PC-9 (cell line): ENCODE results near the gene CPTP. TPM values are rescaled to one million over a fixed set of nuclear protein-coding genes. Genes with fewer than 3 reads are reported as not detected.
A peak's percentile ranks its signal among the peaks of the same experiment; 100 is the strongest.

ENCODE experiments used
- BruUV-seq: library from RNA; stranded (reverse); fragments of 400-500 nt; replicated peaks from 2 replicates; lab custom pipeline; 2021; lab: Mats Ljungman, UMichigan
- CTCF ChIA-PET: fragments of 300-600 bp; sonication (Branson Sonifier 250); formaldehyde crosslinking; loops from one replicate; lab custom pipeline; 2022; ENCODE audit warnings: antibody characterized with exemption; lab: Charles Lee
- POLR2A ChIA-PET: fragments of 300-600 bp; sonication (Branson Sonifier 250); formaldehyde crosslinking; loops from one replicate; lab custom pipeline; 2022; ENCODE audit warnings: antibody characterized with exemption; ENCODE audit not compliant: unreplicated experiment; lab: Charles Lee
- DNase-seq, 2 experiments: peaks; one replicate each; pipeline versions ENCODE4 v3.0.0 to v3.0.0-alpha.2; 2015 to 2022; ENCODE audit warnings: mixed read lengths in 1 of 2
- H2AFZ ChIP-seq: fragments of 200-600 bp; sonication (generic); 2 replicates; pipeline ENCODE4 v1.8.1; 2017; ENCODE audit warnings: antibody characterized with exemption
- H3F3A ChIP-seq: fragments of 200-600 bp; sonication (generic); 2 replicates; pipeline ENCODE4 v1.8.1; 2017; ENCODE audit warnings: antibody characterized with exemption, mild to moderate bottlenecking, low read depth; ENCODE audit not compliant: insufficient read depth
- H3K27ac ChIP-seq: fragments of 200-600 bp; sonication (generic); 2 replicates; pipeline ENCODE4 v1.6.1; 2016; ENCODE audit warnings: mixed run types
- H3K27me3 ChIP-seq: fragments of 200-600 bp; sonication (generic); 2 replicates; pipeline ENCODE4 v1.6.1; 2016; ENCODE audit warnings: low read depth, mixed run types; ENCODE audit not compliant: insufficient read depth
- H3K36me3 ChIP-seq: fragments of 200-600 bp; sonication (generic); 2 replicates; pipeline ENCODE4 v1.6.1; 2016; ENCODE audit warnings: low read depth, mixed run types
- H3K4me1 ChIP-seq: fragments of 200-600 bp; sonication (generic); replicated peaks from 2 replicates; pipeline ENCODE4 v1.6.1; 2016; ENCODE audit warnings: mixed run types; ENCODE audit not compliant: insufficient read depth
- H3K4me2 ChIP-seq: fragments of 200-600 bp; sonication (generic); 2 replicates; pipeline ENCODE4 v1.6.1; 2017; ENCODE audit warnings: mixed run types
- H3K4me3 ChIP-seq: fragments of 200-600 bp; sonication (generic); 2 replicates; pipeline ENCODE4 v1.6.1; 2016; ENCODE audit warnings: mixed run types
- H3K79me2 ChIP-seq: fragments of 200-600 bp; sonication (generic); 2 replicates; pipeline ENCODE4 v1.6.1; 2017; ENCODE audit warnings: low read depth, mixed run types
- H3K9me2 ChIP-seq: fragments of 200-600 bp; sonication (generic); 2 replicates; pipeline ENCODE4 v1.8.1; 2017; ENCODE audit warnings: mild to moderate bottlenecking; ENCODE audit not compliant: insufficient read depth
- H3K9me3 ChIP-seq: fragments of 200-600 bp; sonication (generic); 2 replicates; pipeline ENCODE4 v1.8.1; 2016; ENCODE audit warnings: low read depth; ENCODE audit not compliant: insufficient read depth
- H4K20me1 ChIP-seq: fragments of 200-600 bp; sonication (generic); 2 replicates; pipeline ENCODE4 v1.8.1; 2017; ENCODE audit not compliant: insufficient read depth
- CTCF ChIP-seq: fragments of 200-600 bp; sonication (generic); conservative IDR thresholded peaks from 2 replicates; pipeline ENCODE4 v1.6.1; 2017; ENCODE audit warnings: mixed run types, antibody characterized with exemption, mild to moderate bottlenecking, moderate library complexity
- EZH2 ChIP-seq: fragments of 200-600 bp; sonication (generic); IDR thresholded peaks from 2 replicates; pipeline ENCODE4 v1.8.0; 2017; ENCODE audit warnings: antibody characterized with exemption, low read depth
- intact Hi-C: fragments of 100-400 bp; cut with micrococcal nuclease; formaldehyde crosslinking; loops from one replicate; pipeline ENCODE4 v1.10.0; 2022; ENCODE audit not compliant: unreplicated experiment
- total RNA-seq: library from RNA; stranded (reverse); gene quantifications from 2 replicates; pipeline ENCODE4 v1.2.3, GENCODE V29; 2021

Gene CPTP
- total RNA-seq, 1 experiment from 2014 or later: 33.7 TPM

GRCh38 chr1:1360506-1361169 is 36.0 kb downstream of the CPTP start:
- Histone ChIP-seq H3K79me2 (no peaks in the 10 kb centered on the region), H3K4me2 (peak overlapping the region; percentile 62), H3K27ac (peak overlapping the region; percentile 24; the same call in 1 of the 2 replicates)

GRCh38 chr1:1361233-1361981 is 36.8 kb downstream of the CPTP start:
- Histone ChIP-seq H4K20me1 (no peaks in the 10 kb centered on the region), H3K27me3 (no peaks in the 10 kb centered on the region), H3K79me2 (no peaks in the 10 kb centered on the region), H3K9me3 (no peaks in the 10 kb centered on the region), H3K4me2 (peak overlapping the region; percentile 62), H3K27ac (no peak overlapping the region), H3K4me1 (peaks cover 34% of the 10 kb centered on the region), H3F3A (peaks cover 33% of the 10 kb centered on the region; the same call in 1 of the 2 replicates), H2AFZ (no peak overlapping the region), H3K36me3 (no peaks in the 10 kb centered on the region), H3K4me3 (no peak overlapping the region), H3K9me2 (no peaks in the 10 kb centered on the region)
- BruUV-seq: TSS peak; percentile 12
- ChIA-PET CTCF (no interaction called here), POLR2A (no interaction called here)
- DNase-seq: peak in 1 of 2 experiments; percentile 31
- intact Hi-C loops: no loop called here
- no peak for TF ChIP-seq EZH2
- TF ChIP-seq CTCF: no peak

More at GRCh38 chr1:1360506-1361169, 36.0 kb downstream of the CPTP start:
- Histone ChIP-seq H3F3A (peaks cover 29% of the 10 kb centered on the region; the same call in 1 of the 2 replicates), H3K4me1 (peaks cover 34% of the 10 kb centered on the region), H3K9me2 (no peaks in the 10 kb centered on the region), H3K9me3 (no peaks in the 10 kb centered on the region), H4K20me1 (no peaks in the 10 kb centered on the region), H3K36me3 (no peaks in the 10 kb centered on the region), H3K27me3 (no peaks in the 10 kb centered on the region), H3K4me3 (no peak overlapping the region), H2AFZ (no peak overlapping the region)
- TF ChIP-seq CTCF (no peak), EZH2 (no peak)
- ChIA-PET POLR2A (interaction anchor here (0.6 to 0.8 kb wide), 2 partner anchors 14 to 77 kb away, joined by 4 to 8 read pairs; partner anchors contain the start of gene AURKAIP1), CTCF (no interaction called here)
- no TSS peak for BruUV-seq
- intact Hi-C loops: no loop called here
- DNase-seq: peak; percentile 78 to 91

- ChIA-PET POLR2A (no interaction called here), CTCF (interaction anchor here (0.6 kb wide), 1 partner anchor 302 kb away, joined by 4 read pairs; no protein-coding TSS in a partner anchor)
- Histone ChIP-seq H3K4me1 (peaks cover 34% of the 10 kb centered on the region), H3K4me3 (no peak overlapping the region), H3K36me3 (no peaks in the 10 kb centered on the region), H4K20me1 (no peaks in the 10 kb centered on the region), H3K9me3 (no peaks in the 10 kb centered on the region), H3K79me2 (no peaks in the 10 kb centered on the region), H3F3A (peaks cover 33% of the 10 kb centered on the region; the same call in 1 of the 2 replicates), H2AFZ (no peak overlapping the region), H3K27ac (no peak overlapping the region), H3K9me2 (no peaks in the 10 kb centered on the region), H3K27me3 (no peaks in the 10 kb centered on the region), H3K4me2 (no peak overlapping the region)
- no peak for DNase-seq
- intact Hi-C loops: no loop called here
- BruUV-seq: no TSS peak
- TF ChIP-seq CTCF (no peak), EZH2 (no peak)
Measured at GRCh38 chr1:1361982-1362423, 37.4 kb downstream of the CPTP start.
